GM19397 (cell line): ENCODE measurements around the gene IER3.
A peak's percentile ranks its signal among the peaks of the same experiment; 100 is the strongest.
"Not testable (repeated sequence)": the region's sequence is repeated elsewhere in the genome, so short reads cannot be mapped to it uniquely, and the experiment has no call there.

Experiments used
- ATAC-seq: cut with Tn5 transposase; IDR thresholded peaks from one replicate; pipeline ENCODE4 v1.9.1; 2021; ENCODE audit warnings: mild to moderate bottlenecking, moderate library complexity; ENCODE audit not compliant: unreplicated experiment

The IER3 gene

DNA sequence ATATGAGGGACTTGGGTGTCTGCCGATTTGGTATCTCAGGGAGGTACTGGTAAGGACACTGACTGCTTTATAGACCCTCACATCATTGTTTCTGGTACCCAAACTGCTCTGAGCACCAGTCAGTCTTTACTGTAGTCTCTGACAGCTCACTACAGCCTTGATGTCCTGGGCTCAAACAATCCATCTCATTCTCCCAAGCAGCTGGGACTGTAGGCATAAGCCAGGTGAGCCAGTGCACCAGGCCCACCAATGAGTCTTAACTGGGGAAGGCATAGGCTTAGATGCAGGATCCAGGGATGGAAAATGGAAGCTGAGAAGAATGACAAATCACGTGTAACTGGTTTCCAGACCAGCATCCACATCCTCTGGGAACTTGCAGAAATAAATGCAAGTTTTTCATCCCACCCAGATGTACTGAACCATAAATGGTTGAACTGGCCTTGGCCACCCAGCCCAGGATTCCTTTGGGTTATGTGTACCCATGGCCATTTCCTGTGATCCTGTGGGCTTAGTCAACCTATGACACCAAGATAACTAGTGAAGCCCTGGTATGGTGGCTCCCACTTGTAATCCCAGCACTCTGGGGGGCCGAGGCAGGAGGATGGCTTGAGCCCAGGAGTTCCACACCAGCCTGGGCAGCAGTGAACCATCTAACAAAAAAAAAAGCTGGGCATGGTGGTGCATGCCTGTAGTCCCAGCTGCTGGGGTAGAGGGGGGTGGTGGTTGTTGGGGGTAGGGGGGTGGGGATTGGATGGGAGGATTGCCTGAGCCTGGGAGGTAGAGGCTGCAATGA is 18.4 kb downstream of the IER3 start:
- ATAC-seq, result no peak

DNA sequence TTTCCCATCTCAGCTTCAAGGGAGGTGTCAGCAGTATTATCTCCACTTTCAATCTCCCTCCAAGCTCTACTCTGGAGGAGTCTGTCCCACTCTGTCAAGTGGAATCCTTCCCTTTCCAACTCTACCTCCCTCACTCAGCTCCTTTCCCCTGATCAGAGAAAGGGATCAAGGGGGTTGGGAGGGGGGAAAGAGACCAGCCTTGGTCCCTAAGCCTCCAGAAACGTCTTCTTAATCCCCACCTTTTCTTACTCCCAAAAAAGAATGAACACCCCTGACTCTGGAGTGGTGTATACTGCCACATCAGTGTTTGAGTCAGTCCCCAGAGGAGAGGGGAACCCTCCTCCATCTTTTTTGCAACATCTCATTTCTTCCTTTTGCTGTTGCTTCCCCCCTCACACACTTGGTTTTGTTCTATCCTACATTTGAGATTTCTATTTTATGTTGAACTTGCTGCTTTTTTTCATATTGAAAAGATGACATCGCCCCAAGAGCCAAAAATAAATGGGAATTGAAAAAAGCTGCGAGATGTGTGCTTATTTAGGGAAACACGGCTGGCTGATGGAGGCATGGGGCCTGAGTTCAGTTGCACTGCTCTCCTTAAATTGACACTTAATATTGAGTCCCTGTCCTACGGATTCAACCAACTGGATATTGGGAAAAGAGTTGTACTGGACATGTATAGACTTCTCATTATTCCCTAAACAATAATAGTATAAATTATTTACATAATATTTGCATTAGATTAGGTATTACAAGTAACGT is 19.3 kb downstream of the IER3 start:
- no peak for ATAC-seq

DNA sequence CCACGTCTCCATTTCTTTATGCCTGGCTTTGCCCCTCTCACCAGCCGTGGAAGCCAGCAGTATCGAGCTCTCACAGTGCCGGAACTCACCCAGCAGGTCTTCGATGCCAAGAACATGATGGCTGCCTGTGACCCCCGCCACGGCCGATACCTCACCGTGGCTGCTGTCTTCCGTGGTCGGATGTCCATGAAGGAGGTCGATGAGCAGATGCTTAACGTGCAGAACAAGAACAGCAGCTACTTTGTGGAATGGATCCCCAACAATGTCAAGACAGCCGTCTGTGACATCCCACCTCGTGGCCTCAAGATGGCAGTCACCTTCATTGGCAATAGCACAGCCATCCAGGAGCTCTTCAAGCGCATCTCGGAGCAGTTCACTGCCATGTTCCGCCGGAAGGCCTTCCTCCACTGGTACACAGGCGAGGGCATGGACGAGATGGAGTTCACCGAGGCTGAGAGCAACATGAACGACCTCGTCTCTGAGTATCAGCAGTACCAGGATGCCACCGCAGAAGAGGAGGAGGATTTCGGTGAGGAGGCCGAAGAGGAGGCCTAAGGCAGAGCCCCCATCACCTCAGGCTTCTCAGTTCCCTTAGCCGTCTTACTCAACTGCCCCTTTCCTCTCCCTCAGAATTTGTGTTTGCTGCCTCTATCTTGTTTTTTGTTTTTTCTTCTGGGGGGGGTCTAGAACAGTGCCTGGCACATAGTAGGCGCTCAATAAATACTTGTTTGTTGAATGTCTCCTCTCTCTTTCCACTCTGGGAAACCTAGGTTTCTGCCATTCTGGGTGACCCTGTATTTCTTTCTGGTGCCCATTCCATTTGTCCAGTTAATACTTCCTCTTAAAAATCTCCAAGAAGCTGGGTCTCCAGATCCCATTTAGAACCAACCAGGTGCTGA is 20.3 kb downstream of the IER3 start:
- not testable (repeated sequence) for ATAC-seq

DNA sequence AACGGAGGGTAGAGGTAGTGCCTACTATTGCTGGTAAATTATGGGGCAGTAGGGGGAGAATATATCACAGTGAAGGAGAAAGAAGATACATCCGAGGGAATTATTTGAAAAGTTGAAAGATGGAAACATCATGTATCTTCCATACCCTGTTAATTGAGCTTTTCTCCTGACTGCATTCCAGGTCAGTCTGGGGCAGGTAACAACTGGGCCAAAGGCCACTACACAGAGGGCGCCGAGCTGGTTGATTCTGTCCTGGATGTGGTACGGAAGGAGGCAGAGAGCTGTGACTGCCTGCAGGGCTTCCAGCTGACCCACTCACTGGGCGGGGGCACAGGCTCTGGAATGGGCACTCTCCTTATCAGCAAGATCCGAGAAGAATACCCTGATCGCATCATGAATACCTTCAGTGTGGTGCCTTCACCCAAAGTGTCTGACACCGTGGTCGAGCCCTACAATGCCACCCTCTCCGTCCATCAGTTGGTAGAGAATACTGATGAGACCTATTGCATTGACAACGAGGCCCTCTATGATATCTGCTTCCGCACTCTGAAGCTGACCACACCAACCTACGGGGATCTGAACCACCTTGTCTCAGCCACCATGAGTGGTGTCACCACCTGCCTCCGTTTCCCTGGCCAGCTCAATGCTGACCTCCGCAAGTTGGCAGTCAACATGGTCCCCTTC is 21.0 kb downstream of the IER3 start:
- ATAC-seq, result not testable (repeated sequence)

DNA sequence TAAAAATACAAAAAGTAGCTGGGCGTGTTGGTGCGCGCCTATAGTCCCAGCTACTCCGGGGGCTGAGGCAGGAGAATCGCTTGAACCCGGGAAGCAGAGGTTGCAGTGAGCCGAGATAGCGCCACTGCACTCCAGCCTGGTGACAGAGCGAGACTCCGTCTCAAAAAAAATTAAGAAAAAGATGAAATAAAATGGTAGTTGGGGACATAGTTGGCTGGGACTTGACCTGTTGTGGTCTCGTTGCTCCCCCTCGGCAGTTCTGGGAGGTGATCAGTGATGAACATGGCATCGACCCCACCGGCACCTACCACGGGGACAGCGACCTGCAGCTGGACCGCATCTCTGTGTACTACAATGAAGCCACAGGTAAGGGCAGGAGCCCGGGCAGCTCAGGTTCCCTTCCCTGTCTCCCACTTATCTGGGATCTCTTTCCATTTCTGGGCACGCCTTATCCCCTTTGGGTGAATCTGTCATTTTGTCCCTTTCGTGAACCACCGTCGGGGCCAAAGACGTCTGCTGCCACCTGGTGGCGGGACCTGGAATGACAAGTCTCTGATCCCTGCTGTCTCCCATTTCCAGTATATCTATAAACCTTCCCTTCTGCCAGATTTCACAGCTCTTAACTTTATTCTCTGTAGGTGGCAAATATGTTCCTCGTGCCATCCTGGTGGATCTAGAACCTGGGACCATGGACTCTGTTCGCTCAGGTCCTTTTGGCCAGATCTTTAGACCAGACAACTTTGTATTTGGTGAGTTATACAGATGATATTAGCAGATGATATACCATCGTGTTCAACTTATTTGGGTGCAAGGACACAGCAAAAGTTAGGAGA is 21.9 kb downstream of the IER3 start:
- no peak for ATAC-seq

DNA sequence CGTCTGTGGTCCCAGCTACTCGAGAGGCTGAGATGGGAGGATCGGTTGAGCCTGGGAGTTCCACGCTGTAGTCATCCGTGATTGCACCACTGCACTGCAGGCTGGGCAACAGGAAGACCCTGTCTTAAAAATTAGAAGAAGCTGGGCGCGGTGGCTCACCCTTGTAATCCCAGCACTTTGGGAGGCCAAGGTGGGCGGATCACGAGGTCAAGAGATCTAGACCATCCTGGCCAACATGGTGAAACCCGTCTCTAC is 22.4 kb downstream of the IER3 start:
- ATAC-seq, result not testable (repeated sequence)

DNA sequence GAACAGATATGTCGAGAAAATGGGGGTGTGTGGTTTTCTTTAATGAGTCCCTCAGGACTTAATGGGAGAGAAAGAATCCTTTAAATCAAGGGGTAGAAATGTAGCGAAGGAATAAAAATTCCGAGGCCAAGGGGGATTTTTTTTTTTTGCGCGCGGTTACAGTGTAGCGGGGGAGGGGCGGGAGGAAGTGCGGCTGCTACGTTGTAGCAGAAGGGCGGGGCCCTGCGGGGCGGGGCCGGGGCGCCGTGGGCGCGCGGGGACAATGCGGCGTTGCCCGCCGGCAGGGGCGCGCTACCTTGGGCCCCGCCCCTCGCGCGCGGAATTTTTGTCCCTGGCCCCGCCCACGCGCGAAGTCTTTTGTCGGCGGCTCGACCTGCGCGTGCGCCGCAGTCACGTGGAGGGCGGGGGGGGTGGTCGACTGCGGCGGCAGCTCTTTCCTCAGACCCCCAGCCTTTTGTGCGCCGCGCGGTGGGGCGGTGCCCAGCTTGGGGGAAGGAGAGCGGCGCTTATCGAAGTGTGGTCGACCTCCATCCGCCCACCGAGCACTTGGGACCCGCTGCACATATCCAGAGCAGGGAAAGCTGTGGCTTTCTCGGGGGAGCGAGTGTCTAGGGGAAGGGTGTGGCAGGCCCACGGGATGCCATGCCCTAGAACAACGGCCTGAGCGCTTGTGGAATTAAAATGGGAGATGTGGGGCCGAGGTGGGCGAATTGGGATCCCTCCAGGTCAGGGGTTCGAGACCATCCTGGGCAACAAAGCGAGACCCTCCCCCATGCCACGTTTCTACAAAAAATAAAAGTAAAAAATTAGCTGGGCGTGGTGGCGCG is 22.9 kb downstream of the IER3 start:
- peak; percentile 39 for ATAC-seq

DNA sequence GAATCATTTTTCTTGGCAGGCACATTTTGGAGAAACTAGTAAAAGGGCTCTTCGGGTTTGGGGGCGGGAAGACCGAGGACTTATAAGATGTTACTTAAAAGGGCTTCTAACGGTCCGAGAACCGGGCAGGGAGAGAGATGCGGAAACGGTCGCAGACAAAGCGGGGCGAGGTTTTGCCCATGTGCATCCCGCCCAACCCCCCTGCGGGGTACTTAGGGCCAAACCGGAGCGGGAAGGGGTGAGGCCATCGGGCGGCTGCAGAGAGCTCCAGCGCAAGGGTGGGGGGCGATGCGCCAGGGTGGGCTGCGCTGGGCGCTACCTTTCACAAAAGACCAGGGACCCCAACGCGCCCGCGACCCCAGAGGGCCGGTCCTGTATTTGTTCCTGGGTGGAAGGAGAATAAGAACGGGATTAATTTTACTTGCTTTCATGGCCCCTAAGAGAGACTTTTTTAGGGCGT is 23.6 kb downstream of the IER3 start:
- ATAC-seq, result no peak

DNA sequence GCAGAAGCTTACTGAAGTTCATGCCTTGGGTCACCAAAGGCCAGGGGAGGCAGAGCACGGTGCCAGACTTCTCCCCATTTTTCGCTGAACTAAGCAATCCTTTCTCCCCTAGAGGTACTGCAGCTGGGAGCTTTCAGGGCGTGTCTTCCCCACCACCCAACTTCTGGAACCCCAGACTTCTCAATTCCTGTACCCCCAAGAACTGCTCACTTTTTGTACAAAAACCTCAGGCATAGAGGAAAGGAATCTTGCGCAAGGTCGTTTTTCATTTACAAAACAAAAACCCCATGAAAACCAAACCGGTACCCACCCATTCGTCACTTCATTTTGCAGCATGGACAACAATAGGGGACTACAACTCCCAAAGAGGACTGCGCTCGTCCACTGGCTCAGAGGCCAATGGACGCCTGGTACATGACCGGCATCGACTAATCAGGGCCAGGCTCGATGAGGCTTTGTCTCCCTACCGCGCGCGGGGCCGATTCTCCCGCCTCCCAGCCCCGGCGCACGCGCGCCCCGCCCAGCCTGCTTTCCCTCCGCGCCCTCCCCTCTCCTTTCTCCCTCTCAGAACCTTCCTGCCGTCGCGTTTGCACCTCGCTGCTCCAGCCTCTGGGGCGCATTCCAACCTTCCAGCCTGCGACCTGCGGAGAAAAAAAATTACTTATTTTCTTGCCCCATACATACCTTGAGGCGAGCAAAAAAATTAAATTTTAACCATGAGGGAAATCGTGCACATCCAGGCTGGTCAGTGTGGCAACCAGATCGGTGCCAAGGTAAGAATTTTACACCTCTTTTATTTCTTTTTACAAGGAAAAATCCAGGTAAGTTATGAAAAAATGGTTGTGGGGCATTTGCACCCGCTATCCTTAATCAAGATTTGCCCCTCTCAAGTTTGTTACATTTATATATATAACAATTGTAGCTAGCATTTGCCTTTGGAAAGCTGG is 24.3 kb downstream of the IER3 start, which contains the start of gene TUBB:
TUBB (plus strand) TSS at position 562 of the 947 bp plus-strand sequence; CDS start at position 717, 155 bp downstream.
- ATAC-seq, result peak; percentile 43

DNA sequence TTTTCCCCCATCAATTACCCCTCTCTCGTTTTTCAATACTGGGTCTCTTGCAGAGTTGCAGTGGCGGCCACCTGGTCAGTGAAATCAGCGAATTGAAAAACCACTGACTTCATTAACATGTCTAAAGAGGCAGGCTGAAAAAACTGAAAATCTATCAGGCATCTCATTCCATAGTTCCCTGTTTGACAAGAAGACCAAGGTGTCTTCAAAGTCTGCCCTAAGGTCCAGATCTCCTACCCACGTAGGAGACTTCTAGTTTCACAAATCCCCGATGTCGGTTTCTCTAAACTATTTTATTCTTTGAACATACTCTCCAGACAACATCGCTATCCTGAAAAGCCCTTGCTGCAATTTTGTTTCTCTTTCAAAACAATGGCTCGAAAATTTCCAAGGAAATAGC is 25.0 kb downstream of the IER3 start:
- no peak for ATAC-seq

DNA sequence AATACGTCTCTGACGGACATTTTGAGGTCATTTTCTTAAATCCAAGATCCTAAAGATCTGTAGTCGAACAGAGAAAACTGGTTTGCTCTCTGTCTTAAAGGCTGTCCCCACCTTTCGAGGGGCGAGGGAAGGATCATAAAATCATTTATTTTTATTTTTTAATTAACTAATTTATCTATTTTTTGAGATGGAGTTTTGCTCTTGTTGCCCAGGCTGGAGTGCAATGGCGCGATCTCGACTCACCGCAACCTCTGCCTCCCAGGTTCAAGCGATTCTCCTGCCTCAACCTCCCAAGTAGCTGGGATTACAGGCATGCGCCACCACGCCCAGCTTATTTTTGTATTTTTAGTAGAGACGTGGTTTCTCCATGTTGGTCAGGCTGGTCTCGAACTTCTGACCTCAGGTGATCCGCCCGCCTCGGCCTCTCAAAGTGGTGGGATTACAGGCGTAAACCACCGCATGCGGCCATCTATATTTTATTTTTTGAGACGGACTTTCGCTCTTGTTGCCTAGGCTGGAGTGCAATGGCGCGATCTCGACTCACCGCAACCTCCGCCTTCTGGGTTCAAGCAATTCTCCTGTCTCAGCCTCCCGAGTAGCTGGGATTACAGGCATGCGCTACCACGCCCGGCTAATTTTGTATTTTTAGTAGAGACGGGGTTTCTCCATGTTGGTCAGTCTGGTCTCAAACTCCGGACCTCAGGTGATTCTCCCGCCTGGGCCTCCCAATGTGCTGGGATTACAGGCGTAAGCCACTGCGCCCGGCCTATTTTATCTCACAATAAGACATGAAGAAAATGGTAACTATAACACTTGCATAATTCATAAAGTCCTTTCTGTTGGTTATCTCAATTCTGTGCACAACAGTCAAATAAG is 26.3 kb downstream of the IER3 start:
- ATAC-seq, result not testable (repeated sequence)

DNA sequence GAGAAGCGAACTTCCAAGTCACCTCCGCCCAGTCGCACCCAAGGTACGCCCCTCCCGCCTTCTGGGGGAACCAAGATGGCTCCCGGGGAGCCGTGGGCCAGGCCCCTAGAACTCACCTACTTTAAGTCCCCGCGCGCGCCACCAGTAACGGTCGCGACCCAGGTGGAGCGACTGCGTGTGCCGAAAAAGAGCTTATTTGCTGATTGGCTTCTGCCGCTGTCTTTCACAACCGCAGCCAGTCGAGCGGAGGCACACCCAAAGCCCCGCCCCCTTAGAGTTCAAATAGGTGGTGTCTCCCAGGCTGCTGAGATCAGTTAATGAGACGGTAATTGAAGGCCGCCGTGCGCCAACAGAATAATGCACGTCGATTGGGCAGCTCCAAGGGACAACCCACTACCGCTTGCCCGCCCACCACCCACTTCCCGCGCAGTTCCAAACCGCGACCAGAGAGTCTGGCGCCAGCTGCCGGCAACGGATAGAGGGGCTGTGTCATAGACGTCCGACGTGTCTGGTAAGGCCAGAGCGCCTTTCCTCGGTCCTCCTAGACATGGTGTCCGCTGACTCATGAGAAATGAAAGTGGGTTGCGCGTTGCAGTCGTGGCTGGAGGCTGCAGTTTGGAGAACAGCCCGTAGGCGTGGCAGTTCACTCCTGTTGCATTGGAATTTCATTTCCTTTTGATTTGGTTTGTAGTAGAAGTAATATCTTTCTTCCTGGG is 27.1 kb downstream of the IER3 start, which contains the start of gene MDC1:
MDC1 (minus strand) TSS at position 153 of the 716 bp plus-strand sequence. CDS start 2,106 bp downstream, outside the sequence.
- peak; percentile 54 for ATAC-seq

DNA sequence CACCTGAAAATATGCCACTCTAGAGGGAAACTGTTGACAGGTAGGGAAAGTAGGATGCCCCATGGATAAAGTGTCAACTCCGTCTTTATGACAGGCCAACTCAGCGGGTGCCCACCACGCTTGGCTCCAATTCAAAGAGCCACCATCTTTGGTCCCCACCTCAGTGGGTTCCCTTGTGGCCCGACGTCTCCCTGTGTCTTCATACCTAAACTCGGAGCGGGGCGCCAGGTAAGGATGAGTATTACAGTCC is 27.5 kb downstream of the IER3 start:
- ATAC-seq, result no peak

DNA sequence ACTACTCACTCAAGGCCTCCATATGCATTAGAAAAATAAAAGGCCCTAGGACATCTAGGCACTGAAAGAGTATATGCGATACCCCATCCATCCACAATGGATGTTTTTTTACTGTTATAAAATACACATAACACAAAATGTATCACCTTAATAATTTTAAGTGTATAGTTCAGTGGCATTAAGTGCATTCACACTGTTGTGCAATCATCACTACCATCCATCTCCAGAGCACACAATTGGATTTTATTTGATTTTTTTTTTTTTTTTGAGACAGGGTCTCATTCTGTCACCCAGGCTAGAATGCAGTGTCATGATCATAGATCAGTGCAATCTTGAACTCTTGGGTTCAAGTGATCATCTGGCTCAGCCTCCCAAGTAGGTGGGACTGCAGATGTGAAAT is 30.1 kb downstream of the IER3 start:
- no peak for ATAC-seq

DNA sequence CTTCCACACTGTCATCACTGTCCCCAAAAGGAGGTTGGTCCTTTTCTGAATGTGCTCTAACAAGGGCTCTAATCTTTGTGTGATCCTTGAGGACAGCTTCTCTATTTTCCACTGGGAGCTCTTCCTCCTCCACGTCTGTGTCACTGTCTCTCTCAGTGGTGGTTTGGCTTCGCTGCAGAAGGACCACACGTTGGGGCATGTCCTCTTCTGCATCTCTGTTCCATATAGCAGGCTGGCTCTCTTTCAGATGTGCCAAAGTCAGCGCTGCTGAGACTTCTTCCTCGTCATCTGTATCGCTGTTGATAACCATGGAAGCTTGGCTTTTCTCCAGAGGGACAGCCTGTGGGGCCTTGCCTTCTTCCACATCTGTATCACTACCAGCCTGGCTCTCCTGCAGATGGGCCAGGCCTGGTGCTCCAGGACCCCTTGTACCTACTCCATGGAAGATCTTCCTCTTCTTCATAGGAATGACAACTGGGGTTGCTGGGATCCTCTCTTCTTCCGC is 31.9 kb downstream of the IER3 start:
- ATAC-seq, result no peak

DNA sequence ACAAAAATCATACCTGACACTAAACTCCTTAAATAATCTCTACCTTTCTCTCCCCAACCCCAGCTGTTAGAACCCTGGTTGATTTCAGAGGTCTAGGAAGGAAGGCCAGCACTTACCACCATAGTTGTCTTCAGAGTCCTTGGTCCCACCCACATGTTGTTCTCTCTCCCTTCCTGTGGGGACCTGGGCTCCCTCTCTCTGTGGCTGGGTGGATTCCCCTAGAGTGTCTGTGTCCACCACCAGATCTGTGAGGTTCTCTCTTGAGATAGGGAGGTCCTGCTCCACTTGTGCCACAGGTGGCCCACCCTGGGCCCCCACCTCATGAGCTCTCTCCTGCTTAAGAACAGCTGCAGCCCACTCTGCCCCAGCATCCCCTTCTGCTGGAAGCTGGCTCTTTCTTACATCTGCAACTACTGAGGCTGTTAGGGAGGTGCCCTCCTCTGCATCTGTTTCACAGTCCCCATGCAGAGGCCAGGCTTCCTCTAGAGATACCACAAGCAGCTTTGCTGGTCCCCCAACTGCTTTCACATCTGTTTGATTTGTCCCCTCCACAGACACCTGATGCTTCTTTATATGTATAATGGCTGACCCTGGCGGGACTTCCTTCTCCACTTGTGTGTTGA is 32.5 kb downstream of the IER3 start:
- no peak for ATAC-seq
